EH (cell line): ENCODE results near the gene ST6GALNAC2.
"Not testable (repeated sequence)": the region's sequence is repeated elsewhere in the genome, so short reads cannot be mapped to it uniquely, and the experiment has no call there.

Experiments used
- DNase-seq: peaks from one replicate; pipeline ENCODE4 v3.0.0-alpha.2; 2015; ENCODE audit warnings: low read depth

ST6GALNAC2 gene

GRCh38 chr17:76539631-76540271 lies 45.9 kb downstream of the ST6GALNAC2 start, which contains the start of gene PRCD:
TSS of gene PRCD (plus strand) at chr17:76540044. CDS start at chr17:76540142, 98 bp downstream.
- DNase-seq, result no peak

- DNase-seq, result no peak
Measured at GRCh38 chr17:76538941-76539570, 46.6 kb downstream of the ST6GALNAC2 start.

GRCh38 chr17:76538281-76538931 lies 47.3 kb downstream of the ST6GALNAC2 start:
- DNase-seq, result no peak

GRCh38 chr17:76537578-76538280 lies 47.9 kb downstream of the ST6GALNAC2 start, which contains the start of gene CYGB:
TSS of gene CYGB (minus strand) at chr17:76537709. CDS start at chr17:76537542, 167 bp downstream.
- DNase-seq, result no peak

- DNase-seq, result peak; percentile 63
Measured at GRCh38 chr17:76537288-76537577, 48.4 kb downstream of the ST6GALNAC2 start.

- DNase-seq, result no peak
Measured at GRCh38 chr17:76536511-76537287, 49.0 kb downstream of the ST6GALNAC2 start.

- DNase-seq, result no peak
Measured at GRCh38 chr17:76535788-76536510, 49.7 kb downstream of the ST6GALNAC2 start.

- DNase-seq, result no peak
Measured at GRCh38 chr17:76534831-76535732, 50.6 kb downstream of the ST6GALNAC2 start.

- not testable (repeated sequence) for DNase-seq
Measured at GRCh38 chr17:76533640-76534359, 51.9 kb downstream of the ST6GALNAC2 start.

GRCh38 chr17:76532072-76532651 lies 53.5 kb downstream of the ST6GALNAC2 start:
- peak; percentile 20 for DNase-seq

- no peak for DNase-seq
Measured at GRCh38 chr17:76531486-76532038, 54.1 kb downstream of the ST6GALNAC2 start.

- DNase-seq, result no peak
Measured at GRCh38 chr17:76530811-76531485, 54.7 kb downstream of the ST6GALNAC2 start.

GRCh38 chr17:76530095-76530723 lies 55.5 kb downstream of the ST6GALNAC2 start:
- no peak for DNase-seq

- peak; percentile 94 for DNase-seq
Measured at GRCh38 chr17:76529224-76530094, 56.2 kb downstream of the ST6GALNAC2 start.

- no peak for DNase-seq
Measured at GRCh38 chr17:76528528-76529223, 57.0 kb downstream of the ST6GALNAC2 start.

GRCh38 chr17:76528156-76528527 lies 57.5 kb downstream of the ST6GALNAC2 start:
- no peak for DNase-seq
